ENCODE measurements around the gene THYN1.
"Not testable (repeated sequence)": the region's sequence is repeated elsewhere in the genome, so short reads cannot be mapped to it uniquely, and the experiment has no call there.

Gene THYN1

GRCh38 chr11:134253188-134253993, at the start of gene THYN1, which contains the start of gene ACAD8:
THYN1 (minus strand) TSS chr11:134253352; CDS start chr11:134252882, 470 bp downstream.
ACAD8 (plus strand) TSS chr11:134253568; CDS start chr11:134253601, 33 bp downstream.
- in situ Hi-C loops (cut with HindIII; ENCODE audit: low sequenced_read_pairs): no loop called here

- in situ Hi-C loops (cut with HindIII; ENCODE audit: low sequenced_read_pairs): no loop called here
Measured at GRCh38 chr11:134294664-134295063, 41.5 kb upstream of the THYN1 start.

- in situ Hi-C loops (cut with HindIII; ENCODE audit: low sequenced_read_pairs): no loop called here
Measured at GRCh38 chr11:134293119-134294113, 40.3 kb upstream of the THYN1 start.

DNA sequence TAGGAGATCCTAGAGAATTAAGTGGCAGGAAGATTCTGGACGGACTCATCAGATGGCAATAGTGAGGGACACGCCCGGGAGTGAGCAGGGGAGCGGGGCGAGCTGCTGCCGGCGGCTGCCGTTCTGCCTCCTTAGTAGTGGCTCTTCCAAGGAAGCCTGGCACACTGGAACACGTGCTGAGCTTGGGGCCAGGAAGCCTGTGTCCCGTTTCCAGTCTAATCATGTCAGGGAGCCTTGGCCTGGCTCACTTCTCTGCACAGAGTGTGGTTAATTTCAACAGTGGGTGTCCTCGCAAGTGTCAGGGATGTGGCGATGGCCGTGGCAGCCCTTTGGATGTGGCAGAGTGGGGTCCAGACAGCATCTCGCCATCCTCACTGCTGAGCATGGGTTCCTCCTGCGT, 39.5 kb upstream of the THYN1 start:
- in situ Hi-C loops (cut with HindIII; ENCODE audit: low sequenced_read_pairs): no loop called here

DNA sequence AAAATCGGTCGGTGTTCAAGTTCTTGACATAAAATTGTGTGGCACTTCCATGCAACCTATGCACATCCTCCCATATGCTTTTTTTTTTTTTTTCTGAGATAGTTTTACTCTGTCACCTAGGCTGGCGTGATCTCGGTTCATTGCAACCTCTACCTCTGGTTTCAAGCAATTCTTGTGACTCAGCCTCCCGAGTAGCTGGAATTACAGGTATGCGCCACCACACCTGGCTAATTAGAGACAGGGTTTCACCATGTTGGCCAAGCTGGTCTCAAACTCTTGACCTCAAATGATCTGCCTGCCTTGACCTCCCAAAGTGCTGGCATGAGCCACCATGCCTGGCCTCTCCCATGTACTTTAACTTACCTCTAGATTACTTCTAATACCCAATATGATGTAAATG, 38.0 kb upstream of the THYN1 start:
- in situ Hi-C loops (cut with HindIII; ENCODE audit: low sequenced_read_pairs): no loop called here

GRCh38 chr11:134290646-134291045, 37.5 kb upstream of the THYN1 start:
- in situ Hi-C loops (cut with HindIII; ENCODE audit: low sequenced_read_pairs): no loop called here

GRCh38 chr11:134289789-134290188, 36.6 kb upstream of the THYN1 start:
- in situ Hi-C loops (cut with HindIII; ENCODE audit: low sequenced_read_pairs): no loop called here

- in situ Hi-C loops (cut with HindIII; ENCODE audit: low sequenced_read_pairs): no loop called here
Measured at GRCh38 chr11:134289167-134289566, 36.0 kb upstream of the THYN1 start.

- in situ Hi-C loops (cut with HindIII; ENCODE audit: low sequenced_read_pairs): no loop called here
Measured at GRCh38 chr11:134288486-134288885, 35.3 kb upstream of the THYN1 start.

GRCh38 chr11:134287561-134287960, 34.4 kb upstream of the THYN1 start:
- in situ Hi-C loops (cut with HindIII; ENCODE audit: low sequenced_read_pairs): no loop called here

DNA sequence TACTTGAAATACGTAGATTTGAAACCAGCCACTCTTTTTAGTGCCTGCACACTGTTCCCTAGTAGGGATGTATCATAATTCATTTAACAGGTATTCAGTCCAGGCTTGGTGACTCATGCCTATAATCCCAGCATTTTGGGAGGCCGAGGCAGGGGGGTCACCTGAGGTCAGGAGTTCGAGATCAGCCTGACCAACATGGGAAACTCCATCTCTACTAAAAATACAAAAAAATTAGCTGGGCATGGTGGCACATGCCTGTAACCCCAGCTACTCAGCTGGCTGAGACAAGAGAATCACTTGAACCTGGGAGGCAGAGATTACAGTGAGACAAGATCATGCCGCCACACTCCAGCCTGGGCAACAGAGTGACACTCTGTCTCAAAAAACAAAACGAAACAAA, 31.2 kb upstream of the THYN1 start:
- in situ Hi-C loops (cut with HindIII; ENCODE audit: low sequenced_read_pairs): not testable (repeated sequence)

GRCh38 chr11:134283461-134284230, 30.5 kb upstream of the THYN1 start:
- in situ Hi-C loops (cut with HindIII; ENCODE audit: low sequenced_read_pairs): no loop called here

DNA sequence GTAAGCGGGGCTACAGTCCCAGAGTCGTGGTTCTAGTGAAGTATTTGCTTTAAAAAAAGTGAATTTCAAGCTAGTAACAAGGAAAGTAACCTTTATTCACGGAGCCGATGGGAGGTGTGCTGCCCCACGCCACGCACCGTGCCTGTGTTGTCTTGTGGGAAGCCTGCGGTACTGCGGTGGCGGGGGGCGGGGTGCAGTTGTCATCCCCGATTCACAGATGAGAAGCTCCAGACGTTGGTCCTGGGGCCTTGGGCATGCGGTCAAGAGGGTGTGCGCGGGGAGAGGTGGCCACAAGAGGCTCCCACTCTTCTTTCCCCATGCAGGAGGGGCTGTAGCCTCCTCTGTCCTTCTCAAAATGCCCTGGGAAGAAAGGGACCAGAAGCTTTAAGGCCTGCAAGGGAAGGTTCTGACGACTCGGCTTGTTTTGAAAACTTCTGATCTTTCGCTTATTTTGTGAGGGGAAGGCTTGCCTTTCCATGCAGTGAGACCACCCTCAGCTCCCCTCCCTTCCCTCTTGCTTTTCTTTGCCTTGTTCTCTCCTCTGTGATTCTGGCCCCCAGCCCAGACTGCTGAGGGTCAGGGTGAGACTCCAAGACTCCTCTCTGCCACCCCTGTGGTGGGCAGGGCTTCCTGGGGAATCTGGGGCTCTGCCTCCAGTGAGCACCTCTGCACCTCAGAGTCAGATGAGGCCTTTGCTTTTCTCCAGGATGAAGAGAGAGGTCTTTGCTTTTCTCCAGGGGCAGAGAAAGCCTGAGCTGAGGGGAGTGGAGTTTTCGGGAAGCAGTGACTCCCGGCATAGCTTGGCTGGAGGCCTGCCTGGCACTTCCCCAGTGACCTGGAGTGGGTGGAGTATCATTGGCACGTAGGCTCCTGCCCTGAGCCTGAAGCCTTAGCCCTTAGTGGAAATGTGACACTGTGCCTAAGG, 29.2 kb upstream of the THYN1 start:
- in situ Hi-C loops (cut with HindIII; ENCODE audit: low sequenced_read_pairs): no loop called here

DNA sequence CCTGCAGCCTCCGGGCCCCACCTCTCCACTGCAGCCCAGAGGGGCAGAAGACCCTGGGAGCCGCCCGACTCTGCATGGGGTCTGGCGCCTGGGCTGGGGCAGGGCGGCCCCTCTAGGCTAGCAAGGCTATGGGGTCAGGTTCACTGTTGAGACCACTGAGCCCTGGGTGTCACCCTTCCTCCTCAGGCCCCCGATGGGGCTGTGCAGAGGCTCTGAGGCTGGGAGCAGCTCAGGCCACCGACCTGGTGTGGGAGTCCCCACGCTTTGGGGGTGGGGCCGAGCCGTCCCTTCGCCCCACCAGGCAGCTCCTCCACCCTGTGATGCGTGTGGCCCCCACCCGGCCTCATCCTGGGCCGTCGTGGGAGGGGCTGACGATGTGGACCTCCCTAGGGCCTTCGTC, 28.5 kb upstream of the THYN1 start:
- in situ Hi-C loops (cut with HindIII; ENCODE audit: low sequenced_read_pairs): not testable (repeated sequence)

- in situ Hi-C loops (cut with HindIII; ENCODE audit: low sequenced_read_pairs): no loop called here
Measured at GRCh38 chr11:134278356-134278755, 25.2 kb upstream of the THYN1 start.

DNA sequence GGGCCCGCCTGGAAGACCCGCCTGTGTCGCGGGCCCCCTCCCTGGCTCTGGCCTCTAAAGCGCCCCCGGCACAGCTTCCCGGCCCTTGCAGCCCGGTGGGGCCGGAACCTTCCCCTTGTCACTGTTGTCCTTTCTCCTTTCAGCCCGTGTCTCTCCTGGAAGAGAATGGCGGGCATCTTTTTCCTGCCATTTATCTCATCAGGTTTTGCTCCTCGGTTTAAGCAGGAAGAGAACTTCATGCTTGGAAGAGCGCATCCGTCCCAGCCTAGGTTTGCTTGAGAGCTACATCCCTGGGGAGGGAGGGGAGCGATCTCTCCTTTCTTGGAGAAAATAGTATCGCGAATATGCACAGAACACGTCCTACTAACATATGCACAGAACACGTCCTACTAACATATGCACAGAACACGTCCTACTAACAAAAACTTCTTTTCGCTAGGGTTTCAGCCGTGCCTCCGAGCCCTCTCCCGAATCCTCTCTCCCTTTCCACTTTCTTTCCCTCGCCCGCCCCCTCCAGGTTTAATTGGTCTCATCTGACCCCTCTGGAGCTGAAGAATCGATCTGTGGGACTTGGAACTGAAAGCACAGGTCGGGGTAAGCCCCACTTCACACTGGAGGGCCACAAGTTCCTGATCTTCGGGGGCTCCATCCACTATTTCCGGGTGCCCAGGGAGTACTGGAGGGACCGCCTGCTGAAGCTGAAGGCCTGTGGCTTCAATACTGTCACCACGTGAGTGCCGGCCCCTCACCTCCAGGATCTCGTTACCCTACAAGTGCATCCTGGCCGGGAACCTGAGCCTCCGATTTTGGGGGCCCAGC, 24.2 kb upstream of the THYN1 start:
- in situ Hi-C loops (cut with HindIII; ENCODE audit: low sequenced_read_pairs): no loop called here

GRCh38 chr11:134276396-134277182, 23.4 kb upstream of the THYN1 start:
- in situ Hi-C loops (cut with HindIII; ENCODE audit: low sequenced_read_pairs): no loop called here
